Neural cell (in vitro differentiated cells): ENCODE results near the gene TUBD1. TPM values are rescaled to one million over a fixed set of nuclear protein-coding genes. Genes with fewer than 3 reads are reported as not detected.

Source experiments
- H2AFZ ChIP-seq: fragments of 200-600, 300-800 bp; sonication (generic), shearing (Covaris generic); 2 replicates; pipeline ENCODE4 v1.6.0; 2014; ENCODE audit warnings: low read depth, mild to moderate bottlenecking, antibody characterized with exemption, low read length, moderate library complexity
- H3F3A ChIP-seq: fragments of 200-600 bp; shearing (Covaris generic); 2 replicates; pipeline ENCODE4 v1.6.1; 2016; ENCODE audit warnings: mild to moderate bottlenecking, moderate library complexity, mixed read lengths, antibody characterized with exemption, low read length; ENCODE audit not compliant: insufficient read depth, poor library complexity, severe bottlenecking
- H3K27ac ChIP-seq: fragments of 200-600, 300-800 bp; sonication (generic), shearing (Covaris generic); 2 replicates; pipeline ENCODE4 v1.5.1; 2014; ENCODE audit warnings: mild to moderate bottlenecking, low read length, moderate library complexity
- H3K27me3 ChIP-seq: fragments of 300-800, 200-600 bp; sonication (generic), shearing (Covaris generic); 2 replicates; pipeline ENCODE4 v1.6.0; 2014; ENCODE audit warnings: mild to moderate bottlenecking, low read depth, low read length, moderate library complexity; ENCODE audit not compliant: insufficient read depth
- H3K36me3 ChIP-seq: fragments of 300-800, 200-600 bp; sonication (generic), shearing (Covaris generic); 2 replicates; pipeline ENCODE4 v1.5.1; 2014; ENCODE audit warnings: mild to moderate bottlenecking, antibody characterized with exemption, low read length, moderate library complexity; ENCODE audit not compliant: insufficient read depth
- H3K4me2 ChIP-seq: fragments of 300-800, 200-600 bp; sonication (generic), shearing (Covaris generic); 2 replicates; pipeline ENCODE4 v1.6.0; 2014; ENCODE audit warnings: mild to moderate bottlenecking, low read length
- H3K4me3 ChIP-seq: fragments of 300-800, 200-600 bp; sonication (generic), shearing (Covaris generic); 2 replicates; pipeline ENCODE4 v1.5.1; 2014; ENCODE audit warnings: mild to moderate bottlenecking, low read length, moderate library complexity
- H3K79me2 ChIP-seq: fragments of 200-600 bp; shearing (Covaris generic); replicated peaks from 2 replicates; pipeline ENCODE4 v1.6.0; 2014; ENCODE audit warnings: mild to moderate bottlenecking, low read length, moderate library complexity; ENCODE audit not compliant: insufficient read depth
- H3K9ac ChIP-seq: fragments of 300-800, 200-600 bp; sonication (generic), shearing (Covaris generic); 2 replicates; pipeline ENCODE4 v1.6.1; 2016; ENCODE audit warnings: mild to moderate bottlenecking, low read length, mixed read lengths
- H3K9me2 ChIP-seq: fragments of 200-600 bp; shearing (Covaris generic); 2 replicates; pipeline ENCODE4 v1.6.1; 2016; ENCODE audit warnings: mild to moderate bottlenecking, low read length, mixed read lengths; ENCODE audit not compliant: insufficient read depth
- H3K9me3 ChIP-seq: fragments of 200-600, 300-800 bp; sonication (generic), shearing (Covaris generic); 2 replicates; pipeline ENCODE4 v1.6.1; 2016; ENCODE audit warnings: mild to moderate bottlenecking, mixed run types, low read length, moderate library complexity, mixed read lengths
- H4K20me1 ChIP-seq: fragments of 200-600 bp; shearing (Covaris generic); 2 replicates; pipeline ENCODE4 v1.6.1; 2016; ENCODE audit warnings: mild to moderate bottlenecking, mixed run types; ENCODE audit not compliant: insufficient read depth
- CTCF ChIP-seq: fragments of 450-650 bp; IDR thresholded peaks from 2 replicates; pipeline ENCODE4 v1.5.1; 2014; ENCODE audit warnings: antibody characterized with exemption, mild to moderate bottlenecking, moderate library complexity; ENCODE audit not compliant: poor library complexity, severe bottlenecking
- EP300 ChIP-seq: fragments of 450-650 bp; conservative IDR thresholded peaks from 2 replicates; pipeline ENCODE4 v1.6.1; 2014; ENCODE audit warnings: antibody characterized with exemption, mild to moderate bottlenecking, moderate library complexity; ENCODE audit not compliant: poor library complexity, severe bottlenecking
- EZH2 ChIP-seq: fragments of 200-600, 300-800 bp; shearing (Covaris generic), sonication (generic); IDR thresholded peaks from 2 replicates; pipeline ENCODE4 v1.6.1; 2014; ENCODE audit warnings: antibody characterized with exemption, low read length, borderline replicate concordance, mild to moderate bottlenecking; ENCODE audit not compliant: insufficient read depth, poor library complexity, severe bottlenecking
- MXI1 ChIP-seq: fragments of 450-650 bp; conservative IDR thresholded peaks from 2 replicates; pipeline ENCODE4 v1.6.1; 2014; ENCODE audit warnings: antibody characterized with exemption, mild to moderate bottlenecking; ENCODE audit not compliant: poor library complexity, severe bottlenecking
- POLR2AphosphoS5 ChIP-seq: IDR thresholded peaks from 2 replicates; pipeline ENCODE4 v1.6.1; 2012
- RAD21 ChIP-seq: fragments of 450-650 bp; conservative IDR thresholded peaks from 2 replicates; pipeline ENCODE4 v1.6.1; 2014; ENCODE audit warnings: antibody characterized with exemption, mild to moderate bottlenecking, moderate library complexity
- REST ChIP-seq: IDR thresholded peaks from 2 replicates; pipeline ENCODE4 v1.6.1; 2012; ENCODE audit warnings: borderline replicate concordance
- SMC3 ChIP-seq: fragments of 450-650 bp; conservative IDR thresholded peaks from 2 replicates; pipeline ENCODE4 v1.6.1; 2014; ENCODE audit warnings: antibody characterized with exemption, mild to moderate bottlenecking, moderate library complexity; ENCODE audit not compliant: poor library complexity
- TAF1 ChIP-seq: IDR thresholded peaks from 2 replicates; pipeline ENCODE4 v1.6.1; 2012; ENCODE audit warnings: low read depth
- polyA plus RNA-seq: library from polyadenylated mRNA; depleted of rRNA; stranded (reverse); fragments of >200 nt; gene quantifications from 2 replicates; pipeline ENCODE4 v1.2.3, GENCODE V29; 2014

Gene TUBD1
- polyA plus RNA-seq, 1 donor from 2014 or later, result 12.3 TPM

- Histone ChIP-seq H4K20me1 (no peaks in the 10 kb centered on the region), H3K9me2 (no peaks in the 10 kb centered on the region), H3K27me3 (no peaks in the 10 kb centered on the region), H3K36me3 (no peaks in the 10 kb centered on the region), H2AFZ (no peak overlapping the region), H3F3A (no peaks in the 10 kb centered on the region), H3K27ac (no peak overlapping the region), H3K4me2 (no peak overlapping the region), H3K9ac (no peak overlapping the region), H3K79me2 (no peaks in the 10 kb centered on the region), H3K4me3 (no peak overlapping the region), H3K9me3 (no peaks in the 10 kb centered on the region)
- TF ChIP-seq POLR2AphosphoS5 (no peak), TAF1 (no peak), EP300 (no peak)
Measured at GRCh38 chr17:59827721-59828477, 64.8 kb downstream of the TUBD1 start.

GRCh38 chr17:59826706-59827453, 65.9 kb downstream of the TUBD1 start:
- H3K27ac ChIP-seq, result no peak overlapping the region
- no peak overlapping the region for H2AFZ ChIP-seq
- TF ChIP-seq CTCF, result no peak
- TF ChIP-seq REST, result no peak
- no peak for TF ChIP-seq EP300
- no peak for TF ChIP-seq TAF1
- TF ChIP-seq POLR2AphosphoS5, result no peak
- no peak for TF ChIP-seq MXI1
- TF ChIP-seq SMC3, result no peak
- no peak for TF ChIP-seq RAD21
- TF ChIP-seq EZH2, result no peak
- H3K9me3 ChIP-seq, result no peaks in the 10 kb centered on the region
- no peak overlapping the region for H3K4me3 ChIP-seq
- no peaks in the 10 kb centered on the region for H3K36me3 ChIP-seq
- no peaks in the 10 kb centered on the region for H3F3A ChIP-seq
- H3K9me2 ChIP-seq, result no peaks in the 10 kb centered on the region
- no peaks in the 10 kb centered on the region for H4K20me1 ChIP-seq
- H3K27me3 ChIP-seq, result no peaks in the 10 kb centered on the region
- no peaks in the 10 kb centered on the region for H3K79me2 ChIP-seq
- H3K4me2 ChIP-seq, result no peak overlapping the region
- H3K9ac ChIP-seq, result no peak overlapping the region
